Activated T-cell treated with anti-CD3 and anti-CD28 coated beads, Interleukin-2, amount 50 U/mL, for 1 hour (primary cell): Measurements from ENCODE around the gene GABRR1.

Source experiments
- DNase-seq: peaks from one replicate; pipeline ENCODE4 v3.0.0-alpha.2; 2020

Gene GABRR1

GRCh38 chr6:89214197-89214596, 3.0 kb downstream of the GABRR1 start:
- DNase-seq: no peak

- DNase-seq: no peak
Measured at GRCh38 chr6:89212472-89212871, 4.7 kb downstream of the GABRR1 start.

- no peak for DNase-seq
Measured at GRCh38 chr6:89209457-89209856, 7.7 kb downstream of the GABRR1 start.

GRCh38 chr6:89208551-89208950, 8.6 kb downstream of the GABRR1 start:
- DNase-seq: no peak

- no peak for DNase-seq
Measured at GRCh38 chr6:89205819-89206218, 11.3 kb downstream of the GABRR1 start.

- DNase-seq: no peak
Measured at GRCh38 chr6:89204096-89204495, 13.1 kb downstream of the GABRR1 start.

- DNase-seq: no peak
Measured at GRCh38 chr6:89200706-89201215, 16.4 kb downstream of the GABRR1 start.

- no peak for DNase-seq
Measured at GRCh38 chr6:89199579-89199978, 17.6 kb downstream of the GABRR1 start.

- DNase-seq: no peak
Measured at GRCh38 chr6:89198235-89198634, 18.9 kb downstream of the GABRR1 start.

GRCh38 chr6:89197141-89197540, 20.0 kb downstream of the GABRR1 start:
- DNase-seq: no peak

- no peak for DNase-seq
Measured at GRCh38 chr6:89194559-89194958, 22.6 kb downstream of the GABRR1 start.

GRCh38 chr6:89190741-89191140, 26.4 kb downstream of the GABRR1 start:
- DNase-seq: no peak

GRCh38 chr6:89187504-89187903, 29.7 kb downstream of the GABRR1 start:
- no peak for DNase-seq

- no peak for DNase-seq
Measured at GRCh38 chr6:89186762-89187161, 30.4 kb downstream of the GABRR1 start.

GRCh38 chr6:89184344-89184743, 32.8 kb downstream of the GABRR1 start:
- DNase-seq: no peak

GRCh38 chr6:89183294-89183693, 33.9 kb downstream of the GABRR1 start:
- DNase-seq: no peak

GRCh38 chr6:89180971-89181370, 36.2 kb downstream of the GABRR1 start:
- DNase-seq: no peak

GRCh38 chr6:89180112-89180511, 37.0 kb downstream of the GABRR1 start:
- no peak for DNase-seq

GRCh38 chr6:89173634-89174033, 43.5 kb downstream of the GABRR1 start:
- DNase-seq: no peak

- no peak for DNase-seq
Measured at GRCh38 chr6:89172131-89172530, 45.0 kb downstream of the GABRR1 start.

- no peak for DNase-seq
Measured at GRCh38 chr6:89162047-89162371, 55.1 kb downstream of the GABRR1 start.

GRCh38 chr6:89161326-89162046, 55.7 kb downstream of the GABRR1 start:
- DNase-seq: no peak

GRCh38 chr6:89160331-89161092, 56.6 kb downstream of the GABRR1 start:
- no peak for DNase-seq

- no peak for DNase-seq
Measured at GRCh38 chr6:89154131-89154530, 63.0 kb downstream of the GABRR1 start.
